ENCODE results near the gene POLA2. TPM values are rescaled to one million over a fixed set of nuclear protein-coding genes. Genes with fewer than 3 reads are reported as not detected.

Gene POLA2
- total RNA-seq, 1 donor from 2014 or later, result 3.2 TPM

DNA sequence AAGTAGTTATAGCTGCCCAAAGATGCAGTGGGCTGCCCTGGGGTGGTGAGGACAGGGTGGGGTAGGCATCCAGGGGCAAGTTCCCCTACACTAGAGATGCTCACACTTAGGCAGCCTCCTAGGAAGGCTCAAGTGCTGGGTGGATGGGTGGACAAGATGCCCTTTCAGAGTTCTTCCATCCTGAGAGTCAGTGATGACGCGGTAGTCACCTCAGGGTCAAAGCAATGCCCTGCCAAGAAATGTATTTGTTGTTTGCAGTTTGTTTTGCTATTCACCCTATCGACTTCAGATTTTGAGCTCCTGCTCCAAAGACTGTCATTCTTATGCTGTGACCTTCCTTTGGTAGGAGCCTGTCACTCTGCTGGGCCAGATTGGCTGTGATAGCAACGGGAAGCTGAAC lies 18.9 kb downstream of the POLA2 start:
- no peak for DNase-seq (ENCODE audit: low read depth)

- no peak for DNase-seq (ENCODE audit: low read depth)
Observed at GRCh38 chr11:65286686-65287085, 24.9 kb downstream of the POLA2 start.

DNA sequence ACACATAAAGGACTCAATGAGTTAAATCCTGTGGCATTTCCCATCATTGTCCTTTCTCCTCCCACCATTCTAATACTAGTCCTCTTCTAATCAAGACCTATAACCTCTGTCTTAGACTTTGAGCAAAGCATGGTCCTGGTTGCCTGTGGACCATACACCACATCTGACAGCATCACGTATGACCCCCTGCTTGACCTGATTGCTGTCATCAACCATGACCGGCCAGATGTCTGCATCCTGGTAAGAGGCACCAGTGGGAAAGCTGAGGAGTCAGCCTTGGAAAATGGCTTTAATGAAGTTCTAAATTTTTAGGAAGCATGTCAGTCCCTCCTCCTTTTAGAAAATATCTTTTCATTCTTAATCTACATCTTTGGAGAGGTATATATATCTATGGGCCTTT lies 25.8 kb downstream of the POLA2 start:
- no peak for DNase-seq (ENCODE audit: low read depth)

DNA sequence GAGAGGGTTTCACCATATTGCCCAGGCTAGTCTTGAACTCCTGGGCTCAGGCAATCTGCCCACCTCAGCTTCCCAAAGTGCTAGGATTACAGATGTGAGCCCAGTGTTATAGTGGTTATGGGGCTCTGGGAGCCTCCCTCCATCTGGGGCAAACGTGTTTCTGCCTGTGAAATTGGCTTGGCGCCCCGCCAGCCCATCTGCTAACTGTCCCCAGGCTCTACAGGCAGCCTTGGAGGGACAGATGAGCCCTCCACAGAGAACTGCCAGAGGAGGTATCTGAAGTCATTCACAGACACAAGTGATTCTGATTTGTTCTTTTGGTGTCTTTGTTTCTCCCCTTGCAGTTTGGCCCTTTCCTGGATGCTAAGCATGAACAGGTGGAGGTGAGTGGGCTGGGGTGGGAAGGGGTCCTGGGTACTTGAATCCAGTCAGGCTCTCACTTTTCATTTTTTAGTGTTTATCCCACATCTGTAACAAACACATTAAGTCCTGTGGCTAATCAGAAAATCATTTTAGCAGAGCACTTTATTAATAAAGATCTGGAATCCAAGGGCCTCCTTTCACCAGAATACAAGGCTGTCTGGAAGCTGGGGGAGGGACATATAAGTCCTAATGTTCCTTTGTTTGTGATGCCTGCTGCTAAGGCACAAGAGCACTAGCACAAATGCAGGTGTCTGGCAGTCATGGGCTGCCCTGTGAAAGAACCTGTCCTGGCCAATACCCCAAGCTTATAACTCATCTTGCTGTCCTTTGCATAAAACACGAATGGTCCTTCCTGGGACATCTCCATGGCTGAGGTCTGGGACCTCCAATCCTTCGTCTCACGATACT lies 27.2 kb downstream of the POLA2 start:
- peak; percentile 61 for DNase-seq (ENCODE audit: low read depth)

- peak; percentile 97 for DNase-seq (ENCODE audit: low read depth)
Observed at GRCh38 chr11:65290448-65291165, 28.8 kb downstream of the POLA2 start.

GRCh38 chr11:65291613-65292012 lies 29.9 kb downstream of the POLA2 start:
- DNase-seq (ENCODE audit: low read depth), result peak; percentile 77

- DNase-seq (ENCODE audit: low read depth), result no peak
Observed at GRCh38 chr11:65292890-65293289, 31.1 kb downstream of the POLA2 start.

DNA sequence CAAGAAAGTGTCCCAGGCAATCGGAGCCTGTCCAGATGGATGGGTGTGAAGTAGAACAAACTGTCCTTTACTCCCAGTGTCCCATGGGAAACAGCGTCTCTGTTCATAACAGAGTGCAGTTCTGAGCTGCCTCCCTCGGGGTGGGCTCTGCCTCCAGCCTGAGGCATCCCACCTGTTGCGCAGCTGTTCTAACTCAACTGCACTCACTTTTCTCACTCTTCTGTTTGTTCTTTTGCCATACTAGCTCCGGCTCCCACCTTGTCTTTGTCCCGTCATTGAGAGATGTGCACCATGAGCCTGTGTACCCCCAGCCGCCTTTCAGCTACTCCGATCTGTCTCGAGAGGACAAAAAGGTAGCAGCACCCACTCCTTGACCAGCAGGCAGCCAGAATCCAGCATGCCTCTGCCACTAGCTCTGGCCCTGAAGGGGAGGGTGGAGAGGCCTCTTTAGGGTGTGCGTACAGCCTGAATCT lies 32.2 kb downstream of the POLA2 start:
- DNase-seq (ENCODE audit: low read depth), result peak; percentile 82

GRCh38 chr11:65295001-65295400 lies 33.2 kb downstream of the POLA2 start:
- DNase-seq (ENCODE audit: low read depth), result no peak

DNA sequence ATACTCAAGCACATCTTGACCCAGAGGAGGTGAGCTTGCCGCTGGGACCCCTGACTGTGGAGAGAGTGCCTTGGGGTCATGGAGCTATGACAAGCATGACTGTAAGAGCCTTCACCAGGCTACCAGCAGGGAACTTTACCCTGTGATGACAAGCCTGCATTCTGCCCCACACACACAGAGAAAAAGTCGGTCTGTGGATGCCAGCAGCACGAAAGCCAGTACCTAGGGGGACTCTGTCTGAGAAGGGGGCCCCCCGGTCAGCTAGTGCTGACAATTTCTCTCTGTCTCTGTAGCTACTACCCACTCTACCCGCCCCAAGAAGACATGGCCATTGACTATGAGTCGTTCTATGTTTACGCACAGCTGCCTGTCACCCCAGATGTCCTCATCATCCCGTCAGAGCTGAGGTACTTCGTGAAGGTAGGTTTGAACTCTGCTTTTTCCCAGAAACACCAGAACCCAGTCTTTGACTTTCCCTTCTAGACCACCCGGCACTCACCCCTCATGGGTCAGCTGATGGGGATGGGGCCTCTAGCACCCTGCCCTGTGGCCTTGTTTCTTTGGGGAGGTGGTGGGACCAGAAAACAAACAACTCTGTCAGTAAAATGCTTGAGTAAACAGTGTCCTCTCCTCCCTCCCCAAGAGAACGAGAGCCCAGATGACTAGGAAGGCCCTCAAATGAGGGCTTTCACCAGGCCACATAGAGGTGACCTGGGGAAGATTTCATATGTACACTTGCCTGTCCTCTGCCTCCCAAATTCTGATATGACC lies 34.0 kb downstream of the POLA2 start:
- no peak for DNase-seq (ENCODE audit: low read depth)

GRCh38 chr11:65297026-65297672 lies 35.4 kb downstream of the POLA2 start:
- DNase-seq (ENCODE audit: low read depth), result no peak

GRCh38 chr11:65298131-65298535 lies 36.4 kb downstream of the POLA2 start:
- peak; percentile 95 for DNase-seq (ENCODE audit: low read depth)

GRCh38 chr11:65298655-65299179 lies 37.0 kb downstream of the POLA2 start:
- peak; percentile 94 for DNase-seq (ENCODE audit: low read depth)

DNA sequence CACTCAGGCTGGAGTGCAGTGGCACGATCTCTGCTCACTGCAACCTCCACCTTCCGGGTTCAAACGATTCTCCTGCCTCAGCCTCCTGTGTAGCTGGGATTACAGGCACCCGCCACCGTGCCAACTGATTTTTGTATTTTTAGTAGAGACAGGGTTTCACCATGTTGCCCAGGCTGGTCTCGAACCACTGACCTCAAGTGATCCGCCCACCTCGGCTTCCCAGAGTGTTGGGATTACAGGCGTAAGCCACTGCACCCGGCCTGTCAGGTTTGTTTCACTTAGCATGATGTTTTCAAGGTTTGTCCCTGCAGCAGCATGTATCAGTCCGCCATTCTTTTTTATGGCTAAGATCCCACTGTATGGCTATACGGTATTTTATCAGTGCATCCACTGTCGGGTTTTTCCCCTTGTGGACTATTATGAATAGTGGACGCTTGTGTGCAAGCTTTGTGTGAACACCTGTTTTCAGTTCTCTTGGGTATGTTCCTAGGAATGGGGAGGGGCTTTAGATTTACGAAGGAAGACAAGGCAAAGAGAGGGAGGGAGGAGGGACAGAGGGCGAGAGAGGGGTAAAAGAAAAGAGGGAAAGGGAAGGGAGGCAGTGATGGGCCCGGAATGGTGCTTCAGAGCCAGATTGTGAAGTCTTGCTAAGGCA lies 39.0 kb downstream of the POLA2 start:
- DNase-seq (ENCODE audit: low read depth), result peak; percentile 72

- peak; percentile 98 for DNase-seq (ENCODE audit: low read depth)
Observed at GRCh38 chr11:65301491-65302329, 39.9 kb downstream of the POLA2 start.

DNA sequence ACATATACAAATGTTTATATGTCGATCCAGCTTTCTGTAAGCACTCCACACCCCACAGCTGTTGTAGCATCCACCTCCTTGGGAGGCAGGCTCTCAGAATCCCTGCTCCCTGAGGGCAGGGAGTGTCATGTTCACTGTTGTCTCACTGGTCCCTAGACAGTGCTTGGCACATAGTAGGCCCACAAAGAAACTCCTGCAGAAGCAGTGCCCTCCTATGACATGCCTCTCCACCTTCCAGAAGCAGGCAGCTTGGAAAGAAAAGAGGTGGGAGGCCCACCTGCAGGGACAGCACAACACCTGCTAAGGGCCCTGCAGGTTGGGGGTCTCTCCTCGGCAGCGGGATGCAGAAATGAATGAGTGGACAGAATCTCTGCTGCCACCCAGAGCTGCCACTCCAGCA lies 41.8 kb downstream of the POLA2 start:
- DNase-seq (ENCODE audit: low read depth), result no peak

- no peak for DNase-seq (ENCODE audit: low read depth)
Observed at GRCh38 chr11:65304110-65304509, 42.3 kb downstream of the POLA2 start.

DNA sequence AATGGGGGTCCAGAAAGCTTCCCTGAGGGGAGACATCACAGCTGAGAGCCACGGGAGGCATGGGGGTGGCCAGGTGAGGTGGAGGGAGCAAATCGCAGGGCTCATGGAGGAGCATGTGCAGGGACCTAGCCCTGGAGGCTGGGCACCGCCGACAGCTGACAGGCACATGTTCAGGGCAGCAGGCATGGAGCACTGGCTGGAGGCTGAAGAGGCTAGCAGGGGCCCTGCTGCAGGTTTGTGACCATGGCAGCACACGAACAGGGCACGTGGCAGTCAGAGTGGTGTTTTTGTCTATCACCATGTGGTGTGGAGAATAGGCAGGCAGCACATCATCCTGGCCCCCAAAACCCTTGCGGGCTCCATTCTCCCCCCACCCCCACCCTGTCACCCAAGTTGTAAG lies 42.9 kb downstream of the POLA2 start:
- DNase-seq (ENCODE audit: low read depth), result no peak

DNA sequence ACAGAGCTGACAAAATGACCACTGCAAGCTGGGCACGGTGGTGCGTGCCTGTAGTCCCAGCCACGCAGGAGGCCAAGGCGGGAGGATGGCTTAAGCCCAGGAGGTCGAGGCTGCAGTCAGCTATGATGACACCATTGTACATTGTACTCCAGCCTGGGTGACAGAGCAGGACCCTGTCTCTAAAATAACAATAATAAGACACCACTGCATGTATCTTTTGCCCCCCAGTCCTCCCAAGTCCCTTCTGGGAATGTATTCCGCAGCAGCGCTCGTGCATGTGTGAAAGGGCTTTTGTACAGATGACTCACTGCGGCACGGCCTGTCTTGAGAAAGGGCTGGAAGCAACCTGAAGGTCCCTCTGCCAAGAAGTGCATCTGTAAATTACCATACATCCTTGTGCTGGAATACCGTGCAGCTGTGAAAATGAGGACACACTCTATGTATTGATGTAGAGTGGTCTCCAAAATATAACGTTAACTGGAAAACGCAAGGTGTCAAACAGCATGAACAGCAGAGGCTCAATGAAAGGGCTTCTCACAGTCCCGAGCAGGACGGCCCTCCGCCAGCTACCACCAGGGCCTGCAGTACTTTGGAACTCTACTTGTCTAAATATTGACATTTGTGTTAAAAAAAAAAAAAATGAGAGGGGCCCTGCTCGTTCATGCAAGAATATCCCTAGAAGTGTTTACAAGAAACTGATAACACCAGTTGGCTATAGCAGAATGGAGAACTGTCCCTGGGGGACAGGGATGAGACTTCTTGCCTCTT lies 43.9 kb downstream of the POLA2 start:
- DNase-seq (ENCODE audit: low read depth), result no peak

Measured in myocyte (in vitro differentiated cells).